ENCODE measurements around the gene CCDC187.
"Not testable (repeated sequence)": the region's sequence is repeated elsewhere in the genome, so short reads cannot be mapped to it uniquely, and the experiment has no call there.

CCDC187 gene

DNA sequence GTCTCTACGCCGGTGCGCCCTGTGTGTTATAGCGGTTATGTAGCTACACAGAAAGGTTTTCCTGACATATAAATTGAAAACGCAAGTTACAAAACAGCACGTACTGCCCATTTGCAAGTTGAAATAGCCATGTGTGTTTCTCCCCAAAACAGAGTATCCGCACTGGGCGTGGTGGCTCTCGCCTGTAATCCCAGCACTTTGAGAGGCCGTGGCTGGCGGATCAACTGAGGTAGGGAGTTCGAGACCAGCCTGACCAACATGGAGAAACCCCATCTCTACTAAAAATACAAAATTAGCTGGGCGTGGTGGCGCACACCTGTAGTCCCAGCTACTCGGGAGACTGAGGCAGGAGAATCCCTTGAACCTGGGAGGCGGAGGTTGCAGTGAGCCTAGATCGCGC, 37.3 kb downstream of the CCDC187 start:
- DNase-seq (ENCODE audit: low spot score), result not testable (repeated sequence)

GRCh38 chr9:136265561-136266355, 38.1 kb downstream of the CCDC187 start:
- peak; percentile 72 for DNase-seq (ENCODE audit: low spot score)

DNA sequence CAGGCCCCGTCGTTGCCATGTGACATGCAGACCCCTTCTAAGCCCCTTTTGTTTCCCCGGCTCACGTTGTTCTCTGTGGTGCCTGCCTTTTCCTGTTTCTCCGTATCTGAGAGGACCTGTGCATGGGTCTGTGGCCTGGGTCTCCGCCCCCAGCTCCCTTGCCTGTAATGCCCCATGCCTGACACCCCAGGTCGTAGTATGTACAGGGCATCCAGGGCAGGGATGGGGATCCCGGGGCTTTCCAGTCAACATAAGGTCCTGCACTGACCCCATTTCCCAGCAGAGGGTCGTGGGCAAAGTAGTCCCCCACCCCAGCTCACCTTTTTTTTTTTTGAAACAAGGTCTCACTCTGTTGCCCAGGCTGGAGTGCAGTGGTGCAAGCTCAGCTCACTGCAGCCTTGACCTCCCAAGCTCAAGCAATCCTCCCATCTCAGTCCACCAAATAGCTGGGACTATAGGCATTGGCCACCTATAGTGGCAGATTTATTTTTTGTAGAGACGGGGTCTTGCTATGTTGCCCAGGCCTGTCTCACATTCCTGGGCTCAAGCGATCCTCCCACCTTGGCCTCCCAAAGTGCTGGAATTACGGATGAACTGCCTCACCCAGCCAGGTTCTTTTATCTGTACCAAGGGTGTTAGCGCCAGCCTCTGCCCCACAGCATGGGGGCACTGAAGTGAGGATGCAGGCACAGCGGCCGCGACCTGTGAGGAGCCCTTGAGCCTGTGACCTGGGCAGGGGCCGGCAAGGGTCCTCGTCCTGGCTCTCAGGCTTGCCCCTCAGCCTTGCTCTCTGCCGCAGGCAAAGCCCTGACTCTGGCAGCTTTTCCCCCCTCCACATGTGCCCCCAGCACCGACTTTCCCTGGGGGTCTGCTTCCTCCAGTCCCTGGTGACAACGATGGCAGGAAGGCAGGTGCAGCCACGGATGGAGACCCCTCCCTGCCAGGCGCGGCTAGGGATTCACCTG, 39.2 kb downstream of the CCDC187 start:
- no peak for DNase-seq (ENCODE audit: low spot score)

GRCh38 chr9:136264031-136264430, 39.9 kb downstream of the CCDC187 start:
- no peak for DNase-seq (ENCODE audit: low spot score)

DNA sequence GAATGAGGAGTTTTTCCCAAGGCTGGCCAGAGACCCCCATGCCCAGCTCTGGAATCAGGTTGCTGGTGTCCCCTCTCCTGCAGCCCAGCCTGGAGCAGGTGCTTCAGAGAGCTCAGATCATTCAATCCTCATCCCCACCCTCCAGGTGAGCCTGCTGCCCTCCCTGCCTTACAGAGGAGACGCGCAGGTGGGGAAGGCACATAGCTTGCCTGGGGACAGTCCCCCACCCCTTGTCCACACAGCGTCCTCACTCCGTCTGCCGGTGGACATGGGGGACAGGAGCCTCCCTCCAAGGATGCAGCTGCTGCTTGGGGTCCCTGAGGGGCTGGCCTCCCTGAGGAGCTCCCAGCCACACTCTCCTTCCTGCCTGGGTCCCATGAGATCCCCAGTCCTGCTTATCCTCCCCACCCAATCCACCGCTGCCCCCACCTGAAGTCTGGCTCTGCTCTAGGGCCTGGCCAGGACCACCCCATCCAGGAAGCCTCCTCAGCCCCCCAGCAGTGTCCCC, 41.2 kb downstream of the CCDC187 start:
- DNase-seq (ENCODE audit: low spot score), result no peak

DNA sequence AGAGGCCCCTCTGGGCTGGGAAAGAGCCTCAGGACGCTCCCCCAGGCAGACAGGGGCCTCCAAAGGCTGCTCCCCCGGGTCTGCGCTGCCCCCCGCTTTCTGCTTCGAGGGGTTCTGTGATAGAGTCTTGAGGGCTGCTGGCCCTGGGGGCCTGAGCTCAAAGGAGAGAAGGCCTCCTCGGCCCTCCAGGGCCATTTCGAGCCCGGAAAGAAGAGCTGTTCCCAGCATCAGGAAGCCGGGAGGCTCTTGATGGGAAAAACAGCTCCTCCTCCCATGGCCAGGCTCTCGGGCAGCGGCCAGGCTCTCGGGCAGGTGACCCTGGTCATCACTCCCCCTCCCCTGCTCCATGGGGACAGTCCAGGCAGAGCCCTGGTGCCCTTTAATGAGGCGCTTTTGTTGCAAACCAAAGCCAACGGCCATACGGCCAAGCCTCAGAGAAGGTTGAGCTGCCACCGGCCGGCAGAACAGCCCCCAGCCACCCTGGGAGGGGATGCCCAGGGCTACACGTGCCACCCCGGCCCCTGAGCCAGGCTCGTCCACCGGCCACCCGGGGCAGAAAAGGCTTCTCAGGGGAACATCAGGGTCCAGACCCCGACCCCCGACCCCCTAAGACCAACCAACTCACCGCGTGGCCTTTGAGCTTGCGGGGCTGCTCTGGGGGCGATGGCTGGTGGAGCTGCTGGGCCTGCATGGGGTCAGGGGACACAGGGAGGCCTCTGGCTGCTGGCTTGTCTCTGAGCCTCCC, 42.0 kb downstream of the CCDC187 start:
- DNase-seq (ENCODE audit: low spot score), result no peak

GRCh38 chr9:136260936-136261472, 42.9 kb downstream of the CCDC187 start:
- no peak for DNase-seq (ENCODE audit: low spot score)

- DNase-seq (ENCODE audit: low spot score), result no peak
Observed at GRCh38 chr9:136260521-136260920, 43.4 kb downstream of the CCDC187 start.

- no peak for DNase-seq (ENCODE audit: low spot score)
Observed at GRCh38 chr9:136259836-136260235, 44.1 kb downstream of the CCDC187 start.

DNA sequence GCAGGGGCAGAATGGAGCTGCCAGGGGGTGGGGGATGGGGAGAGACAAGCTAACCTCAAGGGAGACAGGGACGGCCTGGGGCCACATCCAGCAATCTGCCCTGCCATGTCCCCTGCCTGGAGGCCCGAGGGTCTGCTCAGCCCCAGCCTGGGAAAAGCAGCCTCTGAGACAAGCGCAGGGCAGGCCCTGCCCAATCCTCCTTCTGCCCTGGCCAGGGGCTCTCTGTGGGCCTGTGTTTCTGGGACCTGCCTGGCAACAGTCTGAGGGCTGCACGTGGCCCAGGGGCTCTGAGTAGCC, 44.4 kb downstream of the CCDC187 start:
- DNase-seq (ENCODE audit: low spot score), result no peak

DNA sequence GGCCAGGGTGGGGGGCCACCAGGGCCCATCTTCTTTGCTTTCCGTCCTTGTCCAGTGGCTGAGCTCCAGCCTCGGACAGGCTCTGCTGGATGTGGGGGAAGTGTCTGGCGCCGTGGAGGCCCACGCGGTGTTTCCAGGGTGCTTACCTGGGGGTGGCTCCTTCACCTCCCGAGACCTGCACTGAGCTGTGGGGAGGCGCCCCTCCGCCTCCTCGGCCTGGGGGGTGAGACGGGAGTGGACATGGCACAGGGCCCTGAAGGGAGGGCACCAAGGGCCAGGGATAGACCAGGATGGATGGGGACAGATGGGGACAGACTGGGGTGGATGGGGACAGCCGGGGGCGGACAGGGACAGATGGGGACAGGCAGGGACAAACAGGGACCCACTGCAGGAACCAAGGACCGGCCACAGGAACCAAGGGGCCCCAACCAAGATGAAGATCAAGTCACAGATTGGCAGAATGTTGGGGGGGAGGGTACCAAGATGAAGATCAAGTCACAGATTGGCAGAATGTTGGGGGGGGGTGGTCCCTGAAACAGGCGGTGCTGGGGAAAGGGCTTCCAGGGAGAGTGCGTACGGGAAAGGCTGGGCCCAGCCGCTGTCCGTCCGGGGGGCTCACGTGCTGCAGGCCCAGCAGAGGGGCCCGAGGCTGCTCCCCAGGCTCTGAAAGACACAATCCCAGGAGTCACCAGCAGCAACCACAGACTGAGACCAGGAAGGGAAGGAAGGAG, 44.9 kb downstream of the CCDC187 start:
- no peak for DNase-seq (ENCODE audit: low spot score)

GRCh38 chr9:136258299-136258625, 45.6 kb downstream of the CCDC187 start:
- no peak for DNase-seq (ENCODE audit: low spot score)

GRCh38 chr9:136257381-136258298, 46.3 kb downstream of the CCDC187 start:
- no peak for DNase-seq (ENCODE audit: low spot score)

DNA sequence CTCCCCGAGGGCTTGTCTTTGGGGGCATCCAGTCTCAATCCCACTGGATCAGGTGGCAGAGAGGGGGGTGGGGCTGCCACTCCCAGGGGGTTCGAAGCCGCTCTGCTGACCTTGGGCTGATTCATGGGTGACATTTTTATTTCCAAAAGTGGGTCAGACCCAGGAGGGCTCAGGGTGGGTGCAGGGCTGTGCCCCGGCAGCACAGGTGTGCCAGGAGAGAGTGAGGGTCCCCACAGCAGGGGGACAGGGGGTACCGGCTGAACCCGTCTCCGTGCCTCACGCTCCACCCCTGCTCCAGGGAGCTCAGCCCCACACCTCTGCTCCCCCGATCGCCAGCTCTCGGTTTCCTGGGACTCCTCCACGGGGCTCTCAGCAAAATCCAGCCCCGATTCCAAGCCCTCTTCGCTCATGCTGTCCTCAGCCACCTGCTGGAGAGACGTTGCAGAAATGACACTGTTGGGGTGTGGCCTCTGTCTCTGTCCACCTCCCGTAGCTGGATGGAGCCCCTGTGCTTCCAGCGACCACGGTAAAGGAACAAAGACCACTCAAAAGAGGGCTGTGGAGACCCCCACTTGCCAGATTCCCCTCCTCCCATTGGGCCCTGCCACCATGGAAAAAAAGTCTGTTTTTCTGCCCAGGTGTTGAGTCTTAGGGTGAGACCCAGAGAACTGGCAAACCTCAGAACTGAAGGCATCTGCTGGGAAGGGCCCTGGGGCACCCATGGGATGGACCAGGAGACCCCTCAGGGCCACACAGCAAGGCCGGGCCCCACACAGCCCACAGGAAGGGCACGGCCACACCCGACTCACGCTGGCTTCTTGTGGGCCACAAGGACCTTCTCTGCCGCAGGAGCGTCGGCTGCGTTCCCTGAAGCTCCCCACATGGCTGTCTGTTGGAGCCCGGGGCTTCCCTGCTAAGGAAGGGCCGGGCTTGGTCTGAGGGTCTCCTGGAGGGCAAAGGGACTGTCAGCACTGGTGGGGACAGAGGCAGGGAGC, 47.7 kb downstream of the CCDC187 start:
- DNase-seq (ENCODE audit: low spot score), result no peak

- no peak for DNase-seq (ENCODE audit: low spot score)
Observed at GRCh38 chr9:136255166-136255538, 48.7 kb downstream of the CCDC187 start.

DNA sequence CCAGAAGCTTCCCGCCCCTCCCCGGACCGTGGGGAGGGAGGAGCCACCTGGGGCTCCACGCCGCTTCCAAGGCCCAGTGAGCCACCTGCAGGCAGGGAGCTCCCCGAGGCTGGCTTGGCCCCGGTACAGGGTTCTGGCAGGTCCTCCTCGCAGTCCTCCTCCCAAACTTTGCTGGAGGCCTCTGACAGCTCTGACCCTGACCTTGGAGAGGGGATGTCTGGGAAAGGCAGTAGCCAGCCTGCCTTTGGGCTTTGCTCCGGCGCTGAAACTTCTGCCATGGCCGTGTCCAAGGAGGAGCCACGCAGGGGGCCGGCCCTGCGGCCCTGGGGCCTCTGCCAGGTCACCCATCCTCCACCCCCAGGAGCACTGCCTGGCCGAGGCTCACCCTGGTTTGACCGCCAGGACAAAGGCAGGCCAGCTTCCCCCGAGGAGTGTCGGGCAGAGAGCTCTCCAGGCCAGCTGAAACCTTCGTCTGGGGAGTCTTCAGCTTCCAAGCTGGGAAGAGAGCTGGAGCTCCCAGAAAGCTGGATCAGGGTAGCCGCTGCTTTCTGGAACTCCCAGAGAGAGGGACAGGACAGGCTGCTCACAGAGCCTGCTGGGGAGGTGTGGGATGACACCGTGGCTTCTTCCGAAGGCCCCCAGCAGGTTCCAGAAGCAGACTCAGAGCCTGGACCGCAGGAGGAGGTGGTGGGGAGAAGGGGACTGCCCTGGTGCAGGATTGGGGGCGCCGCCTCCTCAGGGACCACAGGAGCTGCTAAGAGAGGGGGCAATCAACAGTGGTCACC, 49.3 kb downstream of the CCDC187 start:
- DNase-seq (ENCODE audit: low spot score), result no peak

DNA sequence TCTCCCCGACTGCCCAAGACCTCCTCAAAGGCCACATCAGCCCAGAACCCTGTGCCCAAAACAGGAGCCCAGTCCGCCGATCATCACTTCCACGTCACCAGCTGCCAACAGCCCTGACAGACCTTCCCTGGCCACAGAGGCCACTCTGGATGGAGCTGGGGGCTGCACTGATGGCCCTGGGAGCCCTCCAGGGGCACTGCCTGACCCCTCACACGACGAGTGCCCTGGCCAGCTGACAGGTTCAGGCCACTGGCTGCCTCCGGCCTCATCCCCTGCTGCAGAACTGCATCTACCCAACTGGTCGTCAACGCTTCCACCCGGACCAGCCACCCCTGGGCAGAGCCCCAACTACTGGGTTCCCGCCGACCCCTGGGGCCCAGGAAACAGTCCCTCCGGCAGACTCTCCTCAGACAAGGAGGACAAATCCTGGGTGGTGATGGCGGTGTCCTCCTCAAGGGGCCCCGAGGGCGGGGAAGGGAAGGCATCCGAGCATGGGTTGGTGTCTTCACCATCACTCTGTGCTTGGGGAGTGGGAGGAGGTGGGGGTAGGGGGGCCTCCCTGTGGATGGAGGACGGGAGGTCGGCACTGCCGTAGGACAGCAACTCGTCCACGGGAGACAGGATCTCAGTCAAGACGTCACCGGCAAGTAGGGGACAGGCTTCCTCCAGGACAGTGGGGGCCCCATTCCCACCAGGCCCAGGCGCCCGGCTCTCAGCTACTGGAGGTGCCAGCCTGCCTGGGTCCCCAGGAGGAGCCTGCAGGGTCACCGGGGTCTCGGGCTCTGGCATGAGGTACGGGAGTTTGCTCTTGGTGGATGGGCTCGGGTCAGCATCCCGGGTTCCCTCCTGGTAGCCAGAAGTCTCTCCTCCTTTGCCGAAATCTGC, 50.4 kb downstream of the CCDC187 start:
- no peak for DNase-seq (ENCODE audit: low spot score)
